ENCODE measurements around the gene TMEM167A. TPM values are rescaled to one million over a fixed set of nuclear protein-coding genes. Genes with fewer than 3 reads are reported as not detected.

Gene TMEM167A
- total RNA-seq, 1 donor from 2014 or later: 113 TPM

DNA sequence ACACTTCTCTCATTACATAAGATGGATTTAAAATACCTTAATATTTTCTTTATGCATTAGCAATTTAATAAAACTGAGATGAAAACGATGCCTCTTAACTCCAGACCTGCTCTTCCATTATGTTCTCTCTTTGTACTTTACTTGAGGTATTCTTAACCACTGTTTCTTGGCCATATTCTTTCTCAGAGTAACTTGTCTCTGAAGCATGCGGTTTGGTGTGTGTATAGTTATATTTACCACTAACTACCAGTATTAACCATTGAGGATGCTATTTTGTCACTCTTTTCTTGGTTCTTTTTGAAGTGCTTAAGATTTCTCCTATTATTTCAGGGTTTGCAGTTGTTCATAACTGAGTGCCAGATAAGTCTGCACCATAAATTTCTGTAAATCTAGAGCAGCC is 17.9 kb downstream of the TMEM167A start:
- Mint-ChIP-seq H3K4me3 (ENCODE audit: unreplicated experiment) (no peak overlapping the region), H3K27ac (ENCODE audit: unreplicated experiment) (no peak overlapping the region), H3K9me3 (ENCODE audit: low read depth) (no peaks in the 10 kb centered on the region), H3K4me1 (ENCODE audit: low read depth) (peaks cover 23% of the 10 kb centered on the region), H3K36me3 (ENCODE audit: low read depth) (peaks cover 18% of the 10 kb centered on the region), H3K27me3 (ENCODE audit: low read depth) (no peaks in the 10 kb centered on the region)
- no peak for TF ChIP-seq CTCF (IDR thresholded peaks at IDR 0.05)
- no peak for DNase-seq (ENCODE audit: low spot score)

DNA sequence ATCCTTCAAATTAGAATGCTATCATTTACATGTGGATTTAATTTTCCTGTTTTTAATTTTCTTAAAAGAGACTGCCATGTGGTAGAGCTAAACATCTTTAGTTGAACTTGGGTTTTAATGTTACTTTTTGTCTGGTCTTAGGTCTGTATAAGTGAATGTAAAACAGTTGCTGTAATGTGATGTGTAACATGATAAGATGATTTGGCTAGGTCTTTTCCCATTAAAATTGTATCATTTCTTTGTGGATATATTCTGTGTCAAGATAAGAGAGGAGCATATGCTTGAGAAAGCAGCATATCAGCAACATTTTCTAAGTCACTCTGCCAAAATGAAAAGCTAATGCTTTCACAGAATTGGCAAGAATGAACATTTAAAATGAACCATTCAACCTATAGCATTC is 18.5 kb downstream of the TMEM167A start:
- no peak for DNase-seq (ENCODE audit: low spot score)
- no peaks in the 10 kb centered on the region for H3K27me3 Mint-ChIP-seq (ENCODE audit: low read depth)
- peaks cover 27% of the 10 kb centered on the region for H3K4me1 Mint-ChIP-seq (ENCODE audit: low read depth)
- peaks cover 23% of the 10 kb centered on the region for H3K36me3 Mint-ChIP-seq (ENCODE audit: low read depth)
- H3K27ac Mint-ChIP-seq (ENCODE audit: unreplicated experiment): no peak overlapping the region
- no peak overlapping the region for H3K4me3 Mint-ChIP-seq (ENCODE audit: unreplicated experiment)
- no peak for TF ChIP-seq CTCF (IDR thresholded peaks at IDR 0.05)
- no peaks in the 10 kb centered on the region for H3K9me3 Mint-ChIP-seq (ENCODE audit: low read depth)

GRCh38 chr5:83055166-83055565 is 22.0 kb downstream of the TMEM167A start:
- H3K36me3 Mint-ChIP-seq (ENCODE audit: low read depth): peaks cover 26% of the 10 kb centered on the region
- no peak for DNase-seq (ENCODE audit: low spot score)
- TF ChIP-seq CTCF (IDR thresholded peaks at IDR 0.05): no peak
- no peak overlapping the region for H3K4me3 Mint-ChIP-seq (ENCODE audit: unreplicated experiment)
- no peaks in the 10 kb centered on the region for H3K27me3 Mint-ChIP-seq (ENCODE audit: low read depth)
- peaks cover 28% of the 10 kb centered on the region for H3K4me1 Mint-ChIP-seq (ENCODE audit: low read depth)
- no peak overlapping the region for H3K27ac Mint-ChIP-seq (ENCODE audit: unreplicated experiment)
- no peaks in the 10 kb centered on the region for H3K9me3 Mint-ChIP-seq (ENCODE audit: low read depth)

DNA sequence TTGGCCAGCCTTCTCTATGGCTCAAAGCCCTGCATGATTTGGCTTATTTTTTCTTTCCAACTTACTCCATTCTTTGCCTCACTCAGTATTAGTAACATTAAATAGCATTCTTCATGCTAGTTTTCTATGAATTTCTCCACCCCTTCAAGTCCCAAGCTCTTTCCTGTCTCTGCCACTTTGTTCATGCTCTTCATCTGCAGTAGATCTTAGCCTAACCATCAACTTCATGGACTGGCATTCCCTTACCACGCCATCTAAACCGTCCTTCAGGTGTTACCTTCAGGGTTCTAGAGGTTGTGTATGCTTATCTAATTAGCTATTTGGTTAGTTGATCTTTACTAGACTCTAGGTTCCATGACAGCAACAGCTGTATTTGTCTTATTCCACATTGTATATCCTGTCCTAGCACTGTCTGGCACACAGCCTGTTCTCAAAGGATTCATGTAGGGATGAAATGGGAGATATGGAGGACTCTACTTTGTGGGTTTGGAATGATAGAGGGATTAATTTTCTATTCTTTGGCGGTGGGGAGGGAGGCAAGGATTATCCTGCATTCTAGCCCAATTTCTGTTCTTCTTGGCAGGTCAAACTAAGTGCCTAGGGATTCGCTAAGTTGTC is 26.4 kb downstream of the TMEM167A start:
- no peak for TF ChIP-seq CTCF (IDR thresholded peaks at IDR 0.05)
- Mint-ChIP-seq H3K4me3 (ENCODE audit: unreplicated experiment) (no peak overlapping the region), H3K27ac (ENCODE audit: unreplicated experiment) (no peak overlapping the region), H3K9me3 (ENCODE audit: low read depth) (no peaks in the 10 kb centered on the region), H3K36me3 (ENCODE audit: low read depth) (peaks cover 20% of the 10 kb centered on the region), H3K4me1 (ENCODE audit: low read depth) (peaks cover 11% of the 10 kb centered on the region), H3K27me3 (ENCODE audit: low read depth) (no peaks in the 10 kb centered on the region)
- DNase-seq (ENCODE audit: low spot score): no peak

- no peak overlapping the region for H3K4me3 Mint-ChIP-seq (ENCODE audit: unreplicated experiment)
- H3K36me3 Mint-ChIP-seq (ENCODE audit: low read depth): peaks cover 12% of the 10 kb centered on the region
- TF ChIP-seq CTCF (IDR thresholded peaks at IDR 0.05): no peak
- DNase-seq (ENCODE audit: low spot score): no peak
- no peaks in the 10 kb centered on the region for H3K27me3 Mint-ChIP-seq (ENCODE audit: low read depth)
- H3K9me3 Mint-ChIP-seq (ENCODE audit: low read depth): no peaks in the 10 kb centered on the region
- no peak overlapping the region for H3K27ac Mint-ChIP-seq (ENCODE audit: unreplicated experiment)
- peaks cover 7% of the 10 kb centered on the region for H3K4me1 Mint-ChIP-seq (ENCODE audit: low read depth)
Observed at GRCh38 chr5:83049370-83049885, 27.8 kb downstream of the TMEM167A start.
